KG1 (cell line): Measurements from ENCODE around the gene AKAP8.
A peak's percentile ranks its signal among the peaks of the same experiment; 100 is the strongest.

ENCODE experiments used
- DNase-seq: peaks from one replicate; lab custom pipeline; 2025; lab: John Stamatoyannopoulos, UW

The AKAP8 gene

GRCh38 chr19:15332311-15332996 lies 47.1 kb downstream of the AKAP8 start, which contains the start of gene BRD4:
TSS of gene BRD4 (minus strand) at chr19:15332539. CDS start at chr19:15273099, 59,440 bp downstream.
- DNase-seq: peak; percentile 12

GRCh38 chr19:15331419-15332310 lies 47.9 kb downstream of the AKAP8 start:
- DNase-seq: no peak

GRCh38 chr19:15330801-15331418 lies 48.7 kb downstream of the AKAP8 start:
- no peak for DNase-seq

- DNase-seq: no peak
Measured at GRCh38 chr19:15328312-15328711, 51.3 kb downstream of the AKAP8 start.

- DNase-seq: no peak
Measured at GRCh38 chr19:15324791-15325519, 54.6 kb downstream of the AKAP8 start.

- no peak for DNase-seq
Measured at GRCh38 chr19:15323496-15324235, 55.9 kb downstream of the AKAP8 start.

- no peak for DNase-seq
Measured at GRCh38 chr19:15321739-15322138, 57.8 kb downstream of the AKAP8 start.

GRCh38 chr19:15320116-15320515 lies 59.5 kb downstream of the AKAP8 start:
- no peak for DNase-seq

- DNase-seq: no peak
Measured at GRCh38 chr19:15318241-15318691, 61.3 kb downstream of the AKAP8 start.

GRCh38 chr19:15317392-15318071 lies 62.1 kb downstream of the AKAP8 start:
- no peak for DNase-seq

GRCh38 chr19:15316498-15316897 lies 63.1 kb downstream of the AKAP8 start:
- DNase-seq: no peak

- DNase-seq: no peak
Measured at GRCh38 chr19:15315101-15315500, 64.5 kb downstream of the AKAP8 start.

GRCh38 chr19:15313649-15314279 lies 65.8 kb downstream of the AKAP8 start:
- no peak for DNase-seq

- DNase-seq: no peak
Measured at GRCh38 chr19:15307169-15307568, 72.4 kb downstream of the AKAP8 start.

- DNase-seq: no peak
Measured at GRCh38 chr19:15305582-15306334, 73.8 kb downstream of the AKAP8 start.

GRCh38 chr19:15304140-15304705 lies 75.4 kb downstream of the AKAP8 start:
- no peak for DNase-seq
